H1 (cell line): ENCODE data around the gene DUXB. TPM values are rescaled to one million over a fixed set of nuclear protein-coding genes. Genes with fewer than 3 reads are reported as not detected.
A peak's percentile ranks its signal among the peaks of the same experiment; 100 is the strongest.

Experiments
- CHD1 ChIP-seq: IDR thresholded peaks from 2 replicates; pipeline ENCODE4 v1.6.1; 2012; ENCODE audit warnings: low read depth, low read length, improper control_type of control experiment
- CHD2 ChIP-seq: IDR thresholded peaks from 2 replicates; pipeline ENCODE4 v1.6.1; 2012; ENCODE audit warnings: low read length, improper control_type of control experiment
- GABPA ChIP-seq: IDR thresholded peaks from 2 replicates; pipeline ENCODE4 v1.6.1; 2011; ENCODE audit warnings: mild to moderate bottlenecking, low read length, moderate library complexity, borderline replicate concordance; ENCODE audit not compliant: insufficient read depth
- HDAC6 ChIP-seq: IDR thresholded peaks from one replicate; pipeline ENCODE4 v1.7.1; 2012; ENCODE audit warnings: low read depth, mild to moderate bottlenecking, inconsistent platforms, low read length, moderate library complexity
- JUN ChIP-seq: IDR thresholded peaks from 2 replicates; pipeline ENCODE4 v1.6.1; 2011; ENCODE audit warnings: low read depth, mild to moderate bottlenecking, improper control_type of control experiment, low read length
- MAFK ChIP-seq: IDR thresholded peaks from 2 replicates; pipeline ENCODE4 v1.6.1; 2012; ENCODE audit warnings: low read depth, mild to moderate bottlenecking, improper control_type of control experiment, low read length
- RFX5 ChIP-seq: IDR thresholded peaks from 2 replicates; pipeline ENCODE4 v1.6.1; 2011; ENCODE audit warnings: low read depth, low read length, improper control_type of control experiment, borderline replicate concordance
- SAP30 ChIP-seq: fragments of 300-600 bp; sonication (generic); IDR thresholded peaks from 2 replicates; pipeline ENCODE4 v1.7.1; 2012; ENCODE audit warnings: low read length, moderate library complexity, mild to moderate bottlenecking, inconsistent platforms; ENCODE audit not compliant: insufficient read depth, insufficient replicate concordance
- SIRT6 ChIP-seq: IDR thresholded peaks from one replicate; pipeline ENCODE4 v1.7.1; 2012; ENCODE audit warnings: low read length, inconsistent platforms
- SP1 ChIP-seq: IDR thresholded peaks from 2 replicates; pipeline ENCODE4 v1.6.1; 2011; ENCODE audit warnings: low read depth, low read length
- polyA plus RNA-seq, 7 experiments: library from polyadenylated mRNA; depleted of rRNA in 3 of 7; stranded (reverse) in 5 of 7; unstranded in 2 of 7; fragments of >200 nt in 5 of 7; fragments of 200-250 nt in 2 of 7; gene quantifications; 1 replicate in 5 of 7; 2 replicates in 1 of 7; 4 replicates in 1 of 7; pipeline versions ENCODE4 v1.2.1 to v1.2.3, GENCODE V29; 2011 to 2013; ENCODE audit warnings: missing spikeins in 2 of 7, mixed read lengths in 2 of 7
- total RNA-seq: library from RNA; stranded (reverse); fragmentation: NEBNext Ultra II Directional; extraction: Animal tissue kit (Norgen Biotek cat#: 25700); gene quantifications from 2 replicates; pipeline ENCODE4 v1.2.1, GENCODE V29; 2021
- TF ChIP-seq, protein P1 (sequence below): fragments of 300-600 bp; sonication (generic); IDR thresholded peaks from 2 replicates; pipeline ENCODE4 v1.7.1; 2012; ENCODE audit warnings: low read length, moderate library complexity, mild to moderate bottlenecking, inconsistent platforms; ENCODE audit not compliant: insufficient replicate concordance

DUXB gene
- total and polyA plus RNA-seq, 2 of the 8 experiments (the other 6 are each of a cell fraction or from before 2014, with no cell fraction given) = not detected

GRCh38 chr16:75648265-75649076 is 52.8 kb downstream of the DUXB start (continued):
- TF ChIP-seq, protein P1, sequence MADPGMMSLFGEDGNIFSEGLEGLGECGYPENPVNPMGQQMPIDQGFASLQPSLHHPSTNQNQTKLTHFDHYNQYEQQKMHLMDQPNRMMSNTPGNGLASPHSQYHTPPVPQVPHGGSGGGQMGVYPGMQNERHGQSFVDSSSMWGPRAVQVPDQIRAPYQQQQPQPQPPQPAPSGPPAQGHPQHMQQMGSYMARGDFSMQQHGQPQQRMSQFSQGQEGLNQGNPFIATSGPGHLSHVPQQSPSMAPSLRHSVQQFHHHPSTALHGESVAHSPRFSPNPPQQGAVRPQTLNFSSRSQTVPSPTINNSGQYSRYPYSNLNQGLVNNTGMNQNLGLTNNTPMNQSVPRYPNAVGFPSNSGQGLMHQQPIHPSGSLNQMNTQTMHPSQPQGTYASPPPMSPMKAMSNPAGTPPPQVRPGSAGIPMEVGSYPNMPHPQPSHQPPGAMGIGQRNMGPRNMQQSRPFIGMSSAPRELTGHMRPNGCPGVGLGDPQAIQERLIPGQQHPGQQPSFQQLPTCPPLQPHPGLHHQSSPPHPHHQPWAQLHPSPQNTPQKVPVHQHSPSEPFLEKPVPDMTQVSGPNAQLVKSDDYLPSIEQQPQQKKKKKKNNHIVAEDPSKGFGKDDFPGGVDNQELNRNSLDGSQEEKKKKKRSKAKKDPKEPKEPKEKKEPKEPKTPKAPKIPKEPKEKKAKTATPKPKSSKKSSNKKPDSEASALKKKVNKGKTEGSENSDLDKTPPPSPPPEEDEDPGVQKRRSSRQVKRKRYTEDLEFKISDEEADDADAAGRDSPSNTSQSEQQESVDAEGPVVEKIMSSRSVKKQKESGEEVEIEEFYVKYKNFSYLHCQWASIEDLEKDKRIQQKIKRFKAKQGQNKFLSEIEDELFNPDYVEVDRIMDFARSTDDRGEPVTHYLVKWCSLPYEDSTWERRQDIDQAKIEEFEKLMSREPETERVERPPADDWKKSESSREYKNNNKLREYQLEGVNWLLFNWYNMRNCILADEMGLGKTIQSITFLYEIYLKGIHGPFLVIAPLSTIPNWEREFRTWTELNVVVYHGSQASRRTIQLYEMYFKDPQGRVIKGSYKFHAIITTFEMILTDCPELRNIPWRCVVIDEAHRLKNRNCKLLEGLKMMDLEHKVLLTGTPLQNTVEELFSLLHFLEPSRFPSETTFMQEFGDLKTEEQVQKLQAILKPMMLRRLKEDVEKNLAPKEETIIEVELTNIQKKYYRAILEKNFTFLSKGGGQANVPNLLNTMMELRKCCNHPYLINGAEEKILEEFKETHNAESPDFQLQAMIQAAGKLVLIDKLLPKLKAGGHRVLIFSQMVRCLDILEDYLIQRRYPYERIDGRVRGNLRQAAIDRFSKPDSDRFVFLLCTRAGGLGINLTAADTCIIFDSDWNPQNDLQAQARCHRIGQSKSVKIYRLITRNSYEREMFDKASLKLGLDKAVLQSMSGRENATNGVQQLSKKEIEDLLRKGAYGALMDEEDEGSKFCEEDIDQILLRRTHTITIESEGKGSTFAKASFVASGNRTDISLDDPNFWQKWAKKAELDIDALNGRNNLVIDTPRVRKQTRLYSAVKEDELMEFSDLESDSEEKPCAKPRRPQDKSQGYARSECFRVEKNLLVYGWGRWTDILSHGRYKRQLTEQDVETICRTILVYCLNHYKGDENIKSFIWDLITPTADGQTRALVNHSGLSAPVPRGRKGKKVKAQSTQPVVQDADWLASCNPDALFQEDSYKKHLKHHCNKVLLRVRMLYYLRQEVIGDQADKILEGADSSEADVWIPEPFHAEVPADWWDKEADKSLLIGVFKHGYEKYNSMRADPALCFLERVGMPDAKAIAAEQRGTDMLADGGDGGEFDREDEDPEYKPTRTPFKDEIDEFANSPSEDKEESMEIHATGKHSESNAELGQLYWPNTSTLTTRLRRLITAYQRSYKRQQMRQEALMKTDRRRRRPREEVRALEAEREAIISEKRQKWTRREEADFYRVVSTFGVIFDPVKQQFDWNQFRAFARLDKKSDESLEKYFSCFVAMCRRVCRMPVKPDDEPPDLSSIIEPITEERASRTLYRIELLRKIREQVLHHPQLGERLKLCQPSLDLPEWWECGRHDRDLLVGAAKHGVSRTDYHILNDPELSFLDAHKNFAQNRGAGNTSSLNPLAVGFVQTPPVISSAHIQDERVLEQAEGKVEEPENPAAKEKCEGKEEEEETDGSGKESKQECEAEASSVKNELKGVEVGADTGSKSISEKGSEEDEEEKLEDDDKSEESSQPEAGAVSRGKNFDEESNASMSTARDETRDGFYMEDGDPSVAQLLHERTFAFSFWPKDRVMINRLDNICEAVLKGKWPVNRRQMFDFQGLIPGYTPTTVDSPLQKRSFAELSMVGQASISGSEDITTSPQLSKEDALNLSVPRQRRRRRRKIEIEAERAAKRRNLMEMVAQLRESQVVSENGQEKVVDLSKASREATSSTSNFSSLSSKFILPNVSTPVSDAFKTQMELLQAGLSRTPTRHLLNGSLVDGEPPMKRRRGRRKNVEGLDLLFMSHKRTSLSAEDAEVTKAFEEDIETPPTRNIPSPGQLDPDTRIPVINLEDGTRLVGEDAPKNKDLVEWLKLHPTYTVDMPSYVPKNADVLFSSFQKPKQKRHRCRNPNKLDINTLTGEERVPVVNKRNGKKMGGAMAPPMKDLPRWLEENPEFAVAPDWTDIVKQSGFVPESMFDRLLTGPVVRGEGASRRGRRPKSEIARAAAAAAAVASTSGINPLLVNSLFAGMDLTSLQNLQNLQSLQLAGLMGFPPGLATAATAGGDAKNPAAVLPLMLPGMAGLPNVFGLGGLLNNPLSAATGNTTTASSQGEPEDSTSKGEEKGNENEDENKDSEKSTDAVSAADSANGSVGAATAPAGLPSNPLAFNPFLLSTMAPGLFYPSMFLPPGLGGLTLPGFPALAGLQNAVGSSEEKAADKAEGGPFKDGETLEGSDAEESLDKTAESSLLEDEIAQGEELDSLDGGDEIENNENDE = no peak
- TF ChIP-seq JUN (no peak), RFX5 (no peak), CHD2 (no peak), SIRT6 (no peak), CHD1 (no peak), SAP30 (peak; percentile 31), SP1 (peak; percentile 14; the same call in 1 of the 2 replicates), MAFK (no peak), HDAC6 (no peak), GABPA (no peak)
